M059J (cell line): ENCODE data around the gene MIER2. TPM values are rescaled to one million over a fixed set of nuclear protein-coding genes. Genes with fewer than 3 reads are reported as not detected.
"Not testable (repeated sequence)": the region's sequence is repeated elsewhere in the genome, so short reads cannot be mapped to it uniquely, and the experiment has no call there.

Source experiments
- DNase-seq: peaks from one replicate; pipeline ENCODE4 v3.0.0-alpha.2; 2012; ENCODE audit warnings: low read depth
- total RNA-seq: library from RNA; depleted of rRNA; stranded (reverse); fragments of >200 nt; shearing (Covaris generic); gene quantifications from 2 replicates; pipeline ENCODE4 v1.2.3, GENCODE V29; 2014

Gene MIER2
- total RNA-seq, 1 experiment from 2014 or later, result 17.9 TPM

DNA sequence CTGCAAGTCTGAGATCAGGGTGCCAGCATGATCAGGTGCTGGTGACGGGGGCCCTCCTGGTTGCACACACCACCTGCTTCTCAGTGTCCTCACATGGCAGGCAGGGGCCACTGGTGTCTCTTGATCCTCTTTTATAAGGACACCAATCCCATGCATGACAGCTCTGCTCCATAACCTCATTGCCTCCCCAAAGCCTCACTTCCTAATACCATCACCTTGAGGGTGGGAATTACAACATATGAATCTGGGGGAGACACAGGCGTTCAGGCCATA, 15.0 kb upstream of the MIER2 start:
- no peak for DNase-seq

DNA sequence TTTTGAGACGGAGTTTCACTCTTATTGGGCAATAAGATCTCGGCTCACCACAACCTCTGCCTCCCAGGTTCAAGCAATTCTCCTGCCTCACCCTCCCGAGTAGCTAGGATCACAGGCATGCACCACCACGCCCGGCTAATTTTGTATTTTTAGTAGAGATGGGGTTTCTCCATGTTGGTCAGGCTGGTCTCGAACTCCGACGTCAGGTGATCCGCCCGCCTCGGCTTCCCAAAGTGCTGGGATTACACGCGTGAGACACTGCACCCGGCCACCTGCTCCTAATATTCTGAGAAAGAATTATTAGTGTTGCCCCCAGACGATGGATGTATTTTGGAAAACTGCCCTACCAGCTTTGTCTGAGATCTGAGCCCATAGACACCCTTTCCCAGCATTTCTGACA, 10.9 kb upstream of the MIER2 start:
- not testable (repeated sequence) for DNase-seq

DNA sequence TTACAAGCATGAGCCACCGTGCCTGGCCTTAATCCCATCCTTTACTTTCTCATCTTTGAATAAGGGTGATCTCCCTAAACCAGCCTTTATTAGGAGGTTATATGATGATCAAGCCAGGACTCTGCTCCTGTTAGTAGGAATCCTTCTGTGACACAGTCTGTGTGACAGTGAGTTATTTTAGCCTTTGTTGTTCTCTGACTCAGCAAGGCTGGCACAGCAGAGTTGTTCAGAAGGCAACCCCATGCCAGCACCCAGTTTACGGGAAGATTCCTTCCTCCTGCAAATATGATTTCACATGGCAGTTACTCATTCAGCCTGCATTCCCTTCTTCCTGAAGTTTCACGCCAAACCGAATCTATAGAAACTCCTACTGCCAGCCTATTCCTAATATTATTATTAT, 10.5 kb upstream of the MIER2 start:
- peak; percentile 69 for DNase-seq

DNA sequence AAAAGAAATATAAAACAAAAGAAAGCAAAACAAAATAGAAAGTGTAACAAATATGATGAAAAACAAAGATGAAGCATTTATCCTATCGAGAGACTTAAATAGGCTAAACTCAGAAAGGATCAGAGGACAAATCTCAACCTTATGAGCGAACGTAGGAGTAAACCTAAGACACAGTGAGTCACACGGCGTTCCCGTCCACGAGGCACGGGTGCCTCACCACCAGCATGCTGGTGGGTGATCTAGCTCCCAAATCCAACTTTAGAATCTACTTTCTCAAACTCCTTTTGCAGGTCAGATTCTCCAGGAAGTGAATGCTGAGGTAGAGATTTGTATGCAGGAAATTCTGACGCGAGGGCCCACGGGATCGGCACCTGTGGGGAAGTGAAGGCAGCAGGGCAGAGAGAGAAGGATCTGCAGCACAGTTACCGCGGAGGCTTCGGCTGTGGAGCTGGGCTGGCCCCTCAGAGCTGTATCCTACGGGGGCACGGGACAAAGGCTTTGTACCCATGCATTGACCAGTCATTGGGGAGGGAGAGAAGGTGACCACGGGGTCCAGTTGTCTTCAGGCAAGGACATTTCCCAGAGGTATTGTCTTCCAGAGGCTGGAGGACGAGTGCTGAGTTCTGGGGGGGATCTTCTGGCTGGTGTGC, 7.5 kb upstream of the MIER2 start:
- no peak for DNase-seq

DNA sequence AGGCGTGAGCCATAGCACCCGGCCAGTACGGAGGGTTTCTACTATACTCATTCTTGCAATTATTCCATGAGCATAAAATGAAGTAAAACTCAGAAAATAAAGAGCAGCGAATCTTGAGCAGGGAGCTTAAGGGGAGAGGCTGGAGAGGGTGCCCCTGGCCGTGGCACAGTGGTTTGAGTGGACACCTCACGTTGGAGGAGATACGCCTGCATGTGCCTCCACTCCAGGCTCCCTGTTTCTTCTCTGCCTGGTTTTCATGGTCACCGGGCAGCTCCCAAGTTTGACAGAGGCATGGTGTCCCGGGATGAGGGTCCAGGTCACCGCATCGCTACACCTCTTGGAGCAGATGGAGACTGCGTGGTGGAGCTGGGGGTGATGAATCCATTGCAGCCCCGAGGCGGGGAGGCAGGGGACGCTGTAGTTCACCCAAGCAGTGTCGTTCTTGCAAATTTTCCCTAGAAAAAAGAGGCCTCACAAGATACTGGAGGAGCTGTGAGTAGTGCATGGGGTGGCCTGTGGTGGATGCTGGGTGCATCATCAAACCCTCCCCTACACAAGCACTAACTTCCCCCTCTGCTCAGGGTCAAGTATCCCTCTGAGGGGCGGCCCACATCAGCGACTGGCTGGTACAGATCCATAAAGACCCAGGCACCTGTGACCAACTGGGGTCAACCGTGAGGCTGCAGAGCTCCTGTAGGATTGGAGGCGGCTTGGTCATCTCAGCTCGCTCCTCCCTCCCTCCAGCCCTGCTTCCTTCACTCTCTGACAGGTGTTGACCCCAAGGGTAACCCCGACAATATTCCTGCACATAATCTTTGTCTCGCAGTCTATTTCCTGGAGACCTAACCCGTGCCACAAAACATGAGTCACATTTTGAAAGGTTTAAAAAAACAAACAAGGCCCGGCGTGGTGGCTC, 3.6 kb upstream of the MIER2 start:
- peak; percentile 75 for DNase-seq

DNA sequence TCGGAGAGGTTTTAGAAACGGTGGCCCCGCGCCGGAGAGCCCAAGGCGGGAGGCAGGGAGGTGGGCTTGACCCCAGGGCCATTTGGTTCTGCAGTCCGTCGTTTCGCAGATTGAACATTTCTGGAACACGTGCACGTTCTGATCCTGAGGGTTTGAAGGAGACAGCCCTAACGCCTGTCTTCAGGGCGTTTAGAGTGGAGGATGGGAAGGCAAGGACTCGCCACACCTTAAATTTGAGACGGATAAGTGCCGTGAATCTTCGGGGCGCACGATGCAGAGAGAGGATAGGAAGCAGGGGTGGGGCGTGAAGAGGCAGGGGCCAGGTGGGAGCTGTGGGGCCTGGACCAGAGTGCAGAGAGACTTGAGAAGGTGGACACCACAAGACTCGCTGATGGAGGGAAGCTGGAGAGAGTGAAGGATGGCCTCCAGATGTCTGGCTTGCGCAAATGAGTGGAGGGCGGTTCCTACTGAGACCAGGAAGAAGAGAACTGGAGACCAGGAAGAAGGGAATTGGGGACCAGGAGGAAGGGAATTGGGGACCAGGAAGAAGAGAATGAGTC, 804 bp upstream of the MIER2 start:
- DNase-seq, result no peak

DNA sequence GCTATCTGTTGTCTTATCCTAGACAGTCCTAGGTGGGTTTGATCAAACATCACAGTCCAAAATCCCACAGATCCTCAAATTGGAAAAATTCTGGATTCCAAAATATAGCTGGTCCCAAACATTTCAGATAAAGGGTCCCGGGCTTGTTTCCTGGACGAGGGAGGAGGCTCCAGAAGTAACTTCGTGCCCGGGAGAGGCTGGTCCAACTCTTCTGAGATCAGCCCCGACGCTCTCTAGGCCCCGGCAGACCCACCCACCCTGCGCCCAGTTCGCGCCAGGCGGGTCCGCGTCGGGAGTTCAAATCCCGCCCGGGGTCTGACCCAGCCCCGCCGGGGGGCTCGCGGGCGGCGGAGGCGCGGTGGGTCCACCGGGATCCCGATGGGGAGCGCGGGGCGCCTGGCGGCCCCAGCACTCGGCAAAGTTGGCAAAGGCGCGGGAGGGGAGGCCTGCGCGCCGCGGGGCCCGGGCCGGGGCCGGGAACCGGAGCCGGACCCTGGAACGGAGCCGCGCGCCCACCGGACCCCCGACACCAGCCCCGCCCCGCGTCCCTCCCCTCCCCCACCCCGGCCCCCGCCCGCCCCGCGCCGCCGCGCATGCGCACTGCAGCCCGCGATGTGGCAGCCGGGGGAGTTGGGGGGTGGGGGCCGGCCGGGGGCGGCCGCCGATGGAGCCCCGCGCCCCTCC, 513 bp downstream of the MIER2 start:
- DNase-seq, result peak; percentile 23

DNA sequence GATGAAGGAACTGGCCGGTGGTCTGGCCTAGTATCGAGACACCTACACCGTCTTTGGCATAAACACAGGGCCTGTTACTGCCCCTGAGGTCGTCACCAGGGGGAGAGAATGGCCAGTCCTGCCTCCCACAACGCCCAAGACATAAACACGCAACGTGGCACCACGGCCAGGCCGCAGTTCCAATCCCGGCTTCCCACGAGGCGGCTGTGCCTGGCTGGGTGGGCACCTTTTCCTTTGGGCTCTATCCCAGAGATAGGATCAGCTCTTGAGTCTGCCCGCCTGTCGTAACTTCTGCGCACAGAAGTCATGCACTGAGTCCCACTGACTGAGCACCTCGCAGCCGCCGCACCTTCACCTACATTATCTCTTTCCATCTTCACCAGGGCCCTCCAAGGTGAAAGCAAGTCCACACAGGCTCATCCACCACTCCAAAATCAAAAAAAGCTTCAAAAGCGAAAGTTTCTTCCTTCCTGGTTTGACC, 1.1 kb downstream of the MIER2 start:
- no peak for DNase-seq

DNA sequence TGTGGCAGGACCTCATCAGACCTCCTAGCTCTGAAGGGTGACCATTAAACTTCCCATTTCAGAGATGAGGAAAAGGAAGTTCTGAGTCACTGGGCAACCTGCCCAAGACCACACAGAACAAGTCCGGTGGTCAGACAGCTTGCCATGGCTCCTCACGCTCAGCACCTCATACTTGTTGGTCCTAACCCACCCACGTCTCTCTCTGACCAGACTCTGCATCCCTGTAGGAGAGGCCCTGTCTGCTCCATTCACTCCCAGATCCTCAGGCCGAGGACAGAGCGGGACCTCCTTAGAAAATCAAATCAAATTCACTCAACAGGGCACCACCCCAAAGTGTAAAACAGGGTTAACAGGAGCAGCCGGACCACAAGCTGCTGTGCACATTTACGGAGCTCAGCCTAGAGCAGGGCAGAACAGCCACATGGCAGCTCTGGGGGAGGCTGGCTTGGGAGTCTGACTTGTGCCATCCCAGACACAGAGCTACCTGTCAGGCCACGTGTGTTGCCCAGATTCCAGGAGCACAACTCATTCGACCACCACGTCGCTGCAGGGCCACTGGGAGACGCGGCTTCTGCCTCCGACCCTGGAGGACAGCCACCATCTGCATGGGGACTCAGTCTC, 1.7 kb downstream of the MIER2 start:
- DNase-seq, result peak; percentile 84

DNA sequence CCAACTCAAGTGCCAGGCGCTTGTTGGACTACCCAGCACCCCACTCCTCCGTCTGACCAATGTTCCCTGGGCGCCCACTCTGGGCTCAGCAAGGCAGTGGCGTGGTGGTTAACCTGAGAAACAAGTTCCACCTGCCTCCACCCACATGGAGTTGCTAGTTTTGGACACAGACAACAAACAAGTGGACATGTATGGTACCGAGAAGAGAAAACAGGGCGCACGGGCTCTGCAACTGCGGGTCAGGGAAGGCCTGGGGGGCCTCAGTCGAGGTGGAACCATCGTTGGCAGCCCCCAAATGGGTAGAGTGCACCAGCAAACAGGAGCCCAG, 2.5 kb downstream of the MIER2 start:
- no peak for DNase-seq

DNA sequence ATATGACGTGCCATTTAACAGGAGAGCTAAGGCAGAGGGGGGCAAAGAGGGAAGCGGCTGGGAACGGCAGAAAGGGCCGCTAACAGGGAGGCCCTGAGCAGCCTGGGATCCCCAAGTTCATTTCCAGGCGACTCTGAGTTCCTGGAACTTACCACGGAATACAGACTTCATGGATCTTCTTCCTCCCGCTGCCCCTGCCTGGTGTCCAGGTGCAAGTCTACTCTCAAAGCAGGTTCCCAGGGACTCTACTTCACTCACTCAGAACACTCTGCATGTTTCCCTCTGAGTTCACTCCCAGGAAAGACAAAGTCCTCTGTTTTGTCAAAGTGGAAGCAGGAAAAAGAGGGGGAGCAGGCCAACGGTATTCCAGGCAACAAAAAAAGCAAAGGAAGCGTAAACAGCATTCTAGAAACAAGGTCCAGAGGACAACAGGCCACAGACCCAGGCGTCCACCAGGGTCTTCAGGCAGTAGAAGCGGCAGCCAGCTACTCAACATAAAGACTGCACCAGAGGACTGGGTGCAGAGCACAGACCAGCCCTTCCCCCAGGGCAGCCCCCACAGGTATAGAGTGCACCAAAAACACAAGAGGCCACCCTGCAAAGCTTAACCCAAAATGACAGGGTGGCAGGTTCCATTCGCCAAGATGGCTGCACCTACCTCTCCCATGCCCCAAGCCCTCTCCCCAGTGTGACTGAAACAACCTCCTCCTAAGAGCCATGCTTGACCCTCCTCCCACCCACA, 3.0 kb downstream of the MIER2 start:
- DNase-seq, result no peak

DNA sequence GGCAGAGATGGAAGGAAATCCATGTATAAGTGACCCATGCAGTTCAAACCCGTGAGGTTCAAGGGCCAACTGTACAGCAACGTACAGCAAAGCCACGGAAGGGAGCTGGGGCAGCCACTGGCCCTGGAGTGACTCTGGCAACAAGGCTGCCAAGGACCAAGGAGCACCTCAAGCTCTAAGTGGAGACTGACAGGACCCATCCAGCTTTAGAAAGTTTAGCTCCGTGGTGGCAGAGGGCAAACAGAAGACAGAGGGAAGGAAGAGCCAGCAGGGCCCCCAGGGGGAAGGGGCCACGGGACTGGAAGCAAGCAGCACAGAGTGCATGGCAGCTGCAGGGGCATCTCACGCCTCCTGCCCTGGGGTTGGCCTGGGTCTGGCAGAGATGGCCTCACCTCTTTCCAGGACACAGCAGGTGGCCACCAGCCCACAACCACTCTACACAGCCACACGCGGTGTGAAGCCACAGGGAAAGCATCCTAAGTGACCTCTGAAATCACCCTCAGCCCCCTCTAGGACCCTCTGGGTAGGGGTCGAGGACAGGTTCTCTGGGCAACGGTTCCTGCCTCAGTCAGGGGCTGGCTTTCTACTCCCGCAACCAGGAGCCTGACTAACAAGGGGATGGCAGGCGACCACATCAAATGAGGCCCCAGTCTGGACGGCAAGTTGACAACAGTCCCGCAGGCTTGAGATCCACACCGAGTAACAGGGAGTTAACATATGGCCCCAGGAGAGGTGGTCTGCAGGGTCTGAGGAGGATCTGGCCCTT, 3.8 kb downstream of the MIER2 start:
- DNase-seq, result no peak

DNA sequence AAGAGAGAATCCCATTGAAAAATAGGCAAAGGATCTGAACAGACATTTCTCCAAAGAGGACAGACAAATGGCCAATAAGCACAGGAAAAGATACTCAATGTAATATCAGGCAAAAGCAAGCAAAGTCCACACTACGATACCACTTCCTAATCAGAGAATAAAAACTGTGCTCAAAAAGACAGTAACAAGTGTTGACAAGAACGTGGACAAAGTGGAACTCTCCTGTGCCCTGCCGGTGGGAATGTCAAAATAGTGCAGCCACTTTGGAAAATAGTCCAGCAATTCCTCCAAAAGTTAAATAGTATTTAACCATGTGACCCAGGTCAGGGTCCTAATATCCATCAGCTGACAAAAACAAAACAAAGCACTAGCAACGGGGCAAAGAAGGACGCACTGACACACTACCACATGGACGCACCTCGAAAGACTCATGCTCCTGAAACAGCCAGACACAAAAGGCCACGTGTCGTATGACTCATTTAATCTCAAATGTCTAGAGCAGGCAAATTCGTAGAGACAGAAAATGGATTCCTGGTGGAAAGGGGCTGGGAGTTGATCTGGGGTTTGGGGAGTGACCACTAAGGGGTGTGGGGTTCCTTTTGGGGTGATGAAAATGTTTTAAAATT, 5.2 kb downstream of the MIER2 start:
- DNase-seq, result peak; percentile 40

DNA sequence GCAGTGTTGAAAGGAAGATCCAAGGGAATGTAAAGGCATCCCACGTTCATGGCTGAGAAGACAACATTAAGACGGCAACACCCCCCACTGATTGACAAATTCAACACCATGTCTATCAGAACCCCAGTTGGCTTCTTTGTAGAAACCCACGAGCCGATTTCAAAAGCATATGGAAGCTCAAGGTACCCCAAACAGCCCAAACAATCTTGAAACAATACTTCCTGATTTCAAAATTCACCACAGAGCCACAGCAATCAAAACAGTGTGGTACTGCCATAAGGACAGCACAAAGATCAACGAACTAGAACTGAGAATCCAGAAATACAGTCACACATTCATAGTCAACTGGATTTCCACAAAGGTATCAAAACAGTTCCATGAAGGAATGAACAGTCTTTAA, 6.2 kb downstream of the MIER2 start:
- DNase-seq, result no peak

DNA sequence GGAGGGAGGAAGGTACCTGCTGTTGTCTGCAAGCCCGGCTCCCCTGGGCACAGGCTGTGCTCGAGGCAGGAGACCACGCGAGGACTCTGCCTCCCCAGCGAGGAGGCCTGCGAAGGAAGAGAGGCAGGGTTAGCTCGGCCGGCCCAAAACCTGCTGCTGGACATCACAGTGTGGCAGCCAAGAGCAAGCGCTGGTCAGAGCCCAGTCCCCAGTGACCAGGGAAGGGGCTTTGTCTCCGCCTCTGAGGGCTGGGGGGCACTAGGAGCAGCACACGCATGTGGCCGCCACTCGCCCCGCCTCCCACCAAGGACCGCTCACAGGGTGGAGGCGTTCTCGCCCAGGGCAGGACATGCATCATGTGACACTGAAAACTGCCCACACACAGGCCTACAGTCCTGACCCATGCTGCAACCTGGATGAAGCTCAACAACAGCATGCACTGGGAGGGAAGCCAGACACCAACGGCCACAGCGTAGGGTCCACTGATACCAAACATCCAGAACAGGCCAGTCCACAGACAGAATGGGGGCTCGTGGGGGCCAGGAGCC, 8.5 kb downstream of the MIER2 start:
- DNase-seq, result no peak

DNA sequence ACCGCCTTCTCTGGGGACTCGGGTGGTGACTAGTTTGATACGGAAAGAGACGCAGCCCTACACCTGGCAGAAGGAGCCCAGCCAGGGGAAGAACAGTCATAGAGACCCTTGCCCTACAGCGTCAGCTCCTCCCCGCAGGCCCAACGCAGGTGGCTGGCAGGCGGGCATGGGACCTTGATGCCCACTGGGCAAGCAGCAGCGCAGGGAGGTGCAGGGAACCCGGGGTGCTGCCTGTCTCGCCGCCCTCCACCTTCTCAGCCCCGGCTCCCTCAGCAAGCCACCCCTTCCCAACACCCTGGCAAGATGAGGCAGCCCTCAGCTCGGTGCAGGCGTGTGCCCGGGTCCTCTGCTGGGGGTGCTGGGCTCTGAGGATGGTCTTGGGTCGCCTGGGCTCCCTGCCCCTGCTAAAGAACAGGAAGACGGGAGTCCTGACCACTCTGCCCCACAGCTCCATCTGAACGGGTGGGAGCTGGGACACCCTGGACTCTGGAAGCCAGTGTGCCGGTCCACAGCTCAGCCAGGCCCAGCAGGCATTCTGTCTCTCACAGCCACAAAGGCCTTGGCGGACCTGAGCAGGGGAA, 9.0 kb downstream of the MIER2 start:
- DNase-seq, result no peak

DNA sequence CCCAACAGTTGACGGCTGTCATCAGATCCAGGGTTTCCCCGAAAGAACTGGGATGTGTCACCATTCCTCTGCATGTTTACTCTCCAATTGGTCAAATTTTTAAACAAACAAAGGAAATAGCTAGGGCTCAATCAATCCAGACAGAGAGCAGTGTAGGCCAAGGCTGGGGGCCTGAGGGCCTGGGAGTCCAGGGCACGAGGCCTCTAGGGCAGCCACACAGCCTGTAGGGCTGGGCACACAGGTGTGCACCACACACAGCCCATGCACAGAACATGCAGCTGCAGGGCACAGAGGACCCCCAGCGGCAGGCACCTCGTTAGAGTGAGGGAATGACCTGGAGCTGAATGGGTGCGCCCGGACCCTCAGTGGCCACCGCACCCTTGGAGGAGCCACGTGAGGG, 9.5 kb downstream of the MIER2 start:
- no peak for DNase-seq

DNA sequence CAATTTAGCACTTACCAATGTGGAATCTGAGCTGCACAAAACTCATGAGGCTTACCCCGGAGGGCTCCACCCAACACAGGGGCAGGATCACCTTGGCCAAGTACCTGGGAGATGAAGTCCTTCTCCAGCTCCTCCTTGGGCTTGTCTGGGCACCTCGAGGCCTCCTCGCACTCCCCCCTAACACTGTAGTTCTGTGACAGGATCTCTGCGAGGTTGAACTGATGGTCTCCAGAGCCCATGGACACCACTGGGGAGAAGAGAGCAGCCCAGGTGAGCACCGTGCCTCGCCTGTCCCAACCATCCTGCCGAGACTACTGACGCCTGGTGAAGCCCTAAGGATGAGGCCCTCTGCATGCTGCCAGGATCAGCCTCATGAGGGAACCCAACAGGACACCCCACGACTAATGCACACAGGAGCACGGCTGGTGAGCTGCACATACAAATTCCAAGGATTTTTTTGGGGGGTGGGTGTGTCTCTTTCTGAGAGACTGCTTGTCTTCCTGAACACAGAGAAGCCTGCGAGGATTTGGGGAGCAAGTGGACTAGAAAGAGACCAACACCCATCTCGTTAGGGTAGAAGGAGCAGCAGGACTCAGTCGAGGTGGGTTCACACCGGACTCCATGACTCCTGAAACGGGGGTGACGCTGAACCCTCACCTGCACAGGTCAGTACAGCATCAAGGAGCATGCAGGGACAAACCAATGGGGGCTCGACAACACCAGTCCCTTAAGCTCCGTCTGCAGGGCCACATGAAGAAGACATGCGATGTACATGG, 10.1 kb downstream of the MIER2 start:
- no peak for DNase-seq

DNA sequence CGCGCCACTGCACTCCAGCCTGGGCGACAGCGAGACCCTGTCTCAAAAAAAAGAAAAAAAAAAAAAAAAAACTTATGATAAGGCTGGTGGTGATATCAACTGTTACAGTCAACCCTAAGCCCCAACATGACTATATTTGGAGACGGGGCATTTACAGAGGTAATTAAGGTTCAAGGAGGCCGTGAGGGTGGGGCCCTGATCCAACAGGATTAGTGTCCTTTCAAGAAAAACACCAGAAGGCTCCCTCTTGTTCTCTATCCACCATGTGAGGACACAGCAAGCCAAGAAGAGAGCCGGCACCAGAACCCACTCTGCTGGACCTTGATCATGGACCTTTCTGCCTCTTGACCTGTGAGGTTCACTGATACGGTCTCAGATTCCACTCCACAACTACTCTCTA, 14.1 kb downstream of the MIER2 start:
- DNase-seq, result no peak
